A549 (cell line): ENCODE results near the gene EPS15. TPM values are rescaled to one million over a fixed set of nuclear protein-coding genes. Genes with fewer than 3 reads are reported as not detected.

Experiments
- ATAC-seq, 2 experiments: fragments of 200-7000 bp in 1 of 2; fragments of >200 bp in 1 of 2; cut with Nextera tagmentation in 1 of 2; cut with Tn5 transposase in 1 of 2; 3 replicates each; pipeline versions ENCODE4 v1.8.0 to v1.9.1; 2018 to 2020; ENCODE audit warnings: mild to moderate bottlenecking in 1 of 2, moderate library complexity in 1 of 2
- CTCF ChIA-PET: fragments of 300-600 bp; sonication (Branson Sonifier 250); formaldehyde crosslinking; extraction: SDS; loops from one replicate; lab custom pipeline; 2021; ENCODE audit warnings: antibody characterized with exemption, inconsistent platforms; lab: Yijun Ruan, JAX
- POLR2A ChIA-PET: fragments of 350-600 bp; formaldehyde crosslinking; extraction: SDS; loops from one replicate; lab custom pipeline; 2021; ENCODE audit warnings: antibody characterized with exemption, inconsistent platforms; lab: Yijun Ruan, JAX
- DNase-seq, 2 experiments: peaks; one replicate each; pipeline versions ENCODE4 v3.0.0 to v3.0.0-alpha.2; 2011 to 2016; ENCODE audit warnings: low read depth in 1 of 2, low spot score in 1 of 2
- FAIRE-seq: peaks from 2 replicates; lab custom pipeline; 2011; peaks lifted over from hg19 to GRCh38; lab: Jason Lieb, UNC
- H3K27ac ChIP-seq, 2 experiments: fragments of >200 bp; sonication (Bioruptor Twin); formaldehyde crosslinking; 3 replicates each; pipeline ENCODE4 v1.5.1; 2016 to 2017
- H3K4me1 ChIP-seq: fragments of >200 bp; sonication (Bioruptor Twin); formaldehyde crosslinking; 3 replicates; pipeline ENCODE4 v1.6.1; 2016
- H3K4me2 ChIP-seq: fragments of >200 bp; sonication (Bioruptor Twin); formaldehyde crosslinking; 3 replicates; pipeline ENCODE4 v1.6.1; 2016
- H3K4me3 ChIP-seq: fragments of >200 bp; sonication (Bioruptor Twin); formaldehyde crosslinking; 3 replicates; pipeline ENCODE4 v1.5.1; 2016
- H3K9me3 ChIP-seq: fragments of >200 bp; sonication (Bioruptor Twin); formaldehyde crosslinking; 3 replicates; pipeline ENCODE4 v1.6.1; 2016
- CBX8 ChIP-seq: fragments of 200-600 bp; sonication (generic); IDR thresholded peaks from 2 replicates; pipeline ENCODE4 v1.6.1; 2016
- EHF ChIP-seq: fragments of 250-450 bp; sonication (Bioruptor Pico); IDR thresholded peaks from 2 replicates; pipeline ENCODE4 v1.5.0; 2020; ENCODE audit warnings: mild to moderate bottlenecking
- EHMT2 ChIP-seq: fragments of 200-600 bp; sonication (generic); IDR thresholded peaks from 2 replicates; pipeline ENCODE4 v1.6.1; 2016; ENCODE audit warnings: antibody characterized with exemption, low read depth, mild to moderate bottlenecking, moderate library complexity
- FOSB ChIP-seq: fragments of 250-450 bp; sonication (Bioruptor Pico); IDR thresholded peaks from 2 replicates; pipeline ENCODE4 v1.5.0; 2020; ENCODE audit warnings: mild to moderate bottlenecking, moderate library complexity
- FOSL2 ChIP-seq, 2 experiments: fragments of 450-650 bp in 1 of 2; fragments of >200 bp in 1 of 2; sonication (Bioruptor Twin) in 1 of 2; formaldehyde crosslinking; IDR thresholded peaks; 2 replicates each; pipeline versions ENCODE4 v1.5.0 to v1.6.1; 2016 to 2020; ENCODE audit warnings: mild to moderate bottlenecking in 1 of 2, moderate library complexity in 1 of 2
- HDAC2 ChIP-seq: fragments of 200-600 bp; sonication (generic); IDR thresholded peaks from 2 replicates; pipeline ENCODE4 v1.6.1; 2016
- HES2 ChIP-seq: fragments of >200 bp; sonication (Bioruptor Twin); formaldehyde crosslinking; IDR thresholded peaks from 2 replicates; pipeline ENCODE4 v1.6.1; 2016
- HOXB5 ChIP-seq: fragments of 250-450 bp; sonication (Bioruptor Pico); IDR thresholded peaks from 2 replicates; pipeline ENCODE4 v1.5.0; 2020; ENCODE audit warnings: mild to moderate bottlenecking, moderate library complexity
- JUN ChIP-seq, 2 experiments: fragments of >200 bp; sonication (Bioruptor Twin); formaldehyde crosslinking; IDR thresholded peaks; 2 replicates in 1 of 2; 3 replicates in 1 of 2; pipeline ENCODE4 v1.6.1; 2016 to 2017
- MAX ChIP-seq: IDR thresholded peaks from 2 replicates; pipeline ENCODE4 v1.6.1; 2012
- MYC ChIP-seq: IDR thresholded peaks from 2 replicates; pipeline ENCODE4 v1.6.1; 2012; ENCODE audit warnings: mild to moderate bottlenecking, inconsistent platforms, low read length, improper control_type of control experiment, borderline replicate concordance
- NFE2L2 ChIP-seq: fragments of 150-350 bp; conservative IDR thresholded peaks from 2 replicates; pipeline ENCODE4 v1.6.1; 2014; ENCODE audit warnings: low read length
- RNF2 ChIP-seq: fragments of 200-600 bp; sonication (generic); IDR thresholded peaks from 2 replicates; pipeline ENCODE4 v1.6.1; 2016; ENCODE audit warnings: low read depth, mild to moderate bottlenecking, antibody characterized with exemption, moderate library complexity, borderline replicate concordance
- ZFP36 ChIP-seq: fragments of 450-650 bp; IDR thresholded peaks from 2 replicates; pipeline ENCODE4 v1.6.1; 2014; ENCODE audit warnings: borderline replicate concordance; ENCODE audit not compliant: partially characterized antibody
- ZNF302 ChIP-seq: fragments of 250-450 bp; sonication (Bioruptor Pico); IDR thresholded peaks from 2 replicates; pipeline ENCODE4 v1.9.0; 2021; ENCODE audit warnings: inconsistent platforms, mild to moderate bottlenecking, moderate library complexity
- WGBS: methylation state at CpG from one replicate; pipeline ENCODE4 v1.1.6; 2017; ENCODE audit errors: missing lambda C conversion rate; 5-methylcytosine and 5-hydroxymethylcytosine counted together
- polyA plus RNA-seq, 4 experiments: library from polyadenylated mRNA; depleted of rRNA in 3 of 4; stranded (reverse); fragments of >200 nt; fragmentation: RNase III in 1 of 4; extraction: RNeasy Plus Mini Kit Qiagen cat#74134 plus additional on column Dnase treatment in 1 of 4; gene quantifications; 2 replicates in 3 of 4; 3 replicates in 1 of 4; pipeline ENCODE4 v1.2.3, GENCODE V29; 2011 to 2017
- TF ChIP-seq, protein P1 (sequence below): fragments of >200 bp; sonication (Bioruptor Twin); formaldehyde crosslinking; IDR thresholded peaks from 3 replicates; pipeline ENCODE4 v1.5.1; 2016
- TF ChIP-seq, protein P2 (sequence below): fragments of 200-600 bp; sonication (generic); IDR thresholded peaks from 2 replicates; pipeline ENCODE4 v1.6.1; 2016; ENCODE audit warnings: antibody characterized with exemption, mild to moderate bottlenecking, moderate library complexity
- TF ChIP-seq, protein P3 (sequence below): IDR thresholded peaks from 2 replicates; pipeline ENCODE4 v1.6.1; 2012
- TF ChIP-seq, protein P4 (sequence below): fragments of 150-350 bp; IDR thresholded peaks from 2 replicates; pipeline ENCODE4 v1.6.1; 2014; ENCODE audit warnings: low read depth, mild to moderate bottlenecking, low read length

The EPS15 gene
- polyA plus RNA-seq, 2 of the 4 experiments (the other 2 are of a cell fraction) = 10.9 to 35.4 TPM

GRCh38 chr1:51417496-51418383, 101.3 kb downstream of the EPS15 start (continued):
- TF ChIP-seq, protein P1, sequence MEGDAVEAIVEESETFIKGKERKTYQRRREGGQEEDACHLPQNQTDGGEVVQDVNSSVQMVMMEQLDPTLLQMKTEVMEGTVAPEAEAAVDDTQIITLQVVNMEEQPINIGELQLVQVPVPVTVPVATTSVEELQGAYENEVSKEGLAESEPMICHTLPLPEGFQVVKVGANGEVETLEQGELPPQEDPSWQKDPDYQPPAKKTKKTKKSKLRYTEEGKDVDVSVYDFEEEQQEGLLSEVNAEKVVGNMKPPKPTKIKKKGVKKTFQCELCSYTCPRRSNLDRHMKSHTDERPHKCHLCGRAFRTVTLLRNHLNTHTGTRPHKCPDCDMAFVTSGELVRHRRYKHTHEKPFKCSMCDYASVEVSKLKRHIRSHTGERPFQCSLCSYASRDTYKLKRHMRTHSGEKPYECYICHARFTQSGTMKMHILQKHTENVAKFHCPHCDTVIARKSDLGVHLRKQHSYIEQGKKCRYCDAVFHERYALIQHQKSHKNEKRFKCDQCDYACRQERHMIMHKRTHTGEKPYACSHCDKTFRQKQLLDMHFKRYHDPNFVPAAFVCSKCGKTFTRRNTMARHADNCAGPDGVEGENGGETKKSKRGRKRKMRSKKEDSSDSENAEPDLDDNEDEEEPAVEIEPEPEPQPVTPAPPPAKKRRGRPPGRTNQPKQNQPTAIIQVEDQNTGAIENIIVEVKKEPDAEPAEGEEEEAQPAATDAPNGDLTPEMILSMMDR = no peak
- TF ChIP-seq HDAC2 (no peak), MYC (no peak)

DNA sequence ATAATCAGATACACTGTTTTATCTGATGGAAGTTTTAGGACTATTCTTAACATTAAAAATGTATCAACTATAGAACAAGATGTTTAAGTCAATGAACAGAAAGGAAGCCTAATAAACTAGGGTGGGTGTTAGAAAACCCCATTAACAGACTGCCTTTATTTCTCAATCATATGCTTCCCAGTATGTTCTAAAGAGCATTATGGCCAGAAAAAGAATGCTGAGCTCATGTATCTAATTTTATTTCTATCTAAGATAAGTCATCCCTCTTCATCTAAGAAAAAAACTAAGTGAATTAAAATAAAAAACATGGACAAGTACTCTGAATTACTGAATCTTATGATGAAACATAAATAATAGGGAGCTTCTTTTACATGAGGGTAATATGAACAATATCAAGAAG, 102.2 kb downstream of the EPS15 start:
- POLR2A ChIA-PET = no interaction called here

DNA sequence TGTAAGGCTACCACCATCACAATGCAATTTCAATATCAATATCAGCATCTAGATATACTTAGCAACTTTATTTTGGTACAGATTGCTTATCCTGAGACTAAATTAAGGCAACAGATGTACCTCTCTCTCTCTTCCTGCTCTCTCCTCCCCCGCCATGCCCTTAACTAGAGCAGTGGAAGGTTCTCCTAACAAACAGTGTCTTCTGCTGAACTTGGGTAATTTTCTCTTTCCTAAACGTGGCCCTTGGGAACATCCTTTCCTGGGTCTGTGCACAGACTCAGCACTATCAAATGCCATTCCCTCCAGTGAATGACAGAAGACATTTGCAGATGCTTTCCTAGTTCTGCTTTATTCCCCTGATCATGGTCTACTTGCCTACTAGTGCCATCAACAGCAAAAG, 103.1 kb downstream of the EPS15 start:
- FAIRE-seq (no peak), DNase-seq (no peak), ATAC-seq (no peak)
- WGBS = 89% methylated on average over 2 of the region's 2 CpGs
- Histone ChIP-seq H3K4me1 (peaks cover 4% of the 10 kb centered on the region; the same call in 1 of the 3 replicates), H3K27ac (no peak overlapping the region), H3K4me2 (no peak overlapping the region), H3K4me3 (no peak overlapping the region), H3K9me3 (no peaks in the 10 kb centered on the region)
- ChIA-PET POLR2A (no interaction called here), CTCF (no interaction called here)
- TF ChIP-seq, protein P2, sequence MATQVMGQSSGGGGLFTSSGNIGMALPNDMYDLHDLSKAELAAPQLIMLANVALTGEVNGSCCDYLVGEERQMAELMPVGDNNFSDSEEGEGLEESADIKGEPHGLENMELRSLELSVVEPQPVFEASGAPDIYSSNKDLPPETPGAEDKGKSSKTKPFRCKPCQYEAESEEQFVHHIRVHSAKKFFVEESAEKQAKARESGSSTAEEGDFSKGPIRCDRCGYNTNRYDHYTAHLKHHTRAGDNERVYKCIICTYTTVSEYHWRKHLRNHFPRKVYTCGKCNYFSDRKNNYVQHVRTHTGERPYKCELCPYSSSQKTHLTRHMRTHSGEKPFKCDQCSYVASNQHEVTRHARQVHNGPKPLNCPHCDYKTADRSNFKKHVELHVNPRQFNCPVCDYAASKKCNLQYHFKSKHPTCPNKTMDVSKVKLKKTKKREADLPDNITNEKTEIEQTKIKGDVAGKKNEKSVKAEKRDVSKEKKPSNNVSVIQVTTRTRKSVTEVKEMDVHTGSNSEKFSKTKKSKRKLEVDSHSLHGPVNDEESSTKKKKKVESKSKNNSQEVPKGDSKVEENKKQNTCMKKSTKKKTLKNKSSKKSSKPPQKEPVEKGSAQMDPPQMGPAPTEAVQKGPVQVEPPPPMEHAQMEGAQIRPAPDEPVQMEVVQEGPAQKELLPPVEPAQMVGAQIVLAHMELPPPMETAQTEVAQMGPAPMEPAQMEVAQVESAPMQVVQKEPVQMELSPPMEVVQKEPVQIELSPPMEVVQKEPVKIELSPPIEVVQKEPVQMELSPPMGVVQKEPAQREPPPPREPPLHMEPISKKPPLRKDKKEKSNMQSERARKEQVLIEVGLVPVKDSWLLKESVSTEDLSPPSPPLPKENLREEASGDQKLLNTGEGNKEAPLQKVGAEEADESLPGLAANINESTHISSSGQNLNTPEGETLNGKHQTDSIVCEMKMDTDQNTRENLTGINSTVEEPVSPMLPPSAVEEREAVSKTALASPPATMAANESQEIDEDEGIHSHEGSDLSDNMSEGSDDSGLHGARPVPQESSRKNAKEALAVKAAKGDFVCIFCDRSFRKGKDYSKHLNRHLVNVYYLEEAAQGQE = no peak
- no peak for TF ChIP-seq MAX
- TF ChIP-seq RNF2 = no peak
- TF ChIP-seq ZNF302 (CRISPR knock-in tag) = no peak
- TF ChIP-seq, protein P3, sequence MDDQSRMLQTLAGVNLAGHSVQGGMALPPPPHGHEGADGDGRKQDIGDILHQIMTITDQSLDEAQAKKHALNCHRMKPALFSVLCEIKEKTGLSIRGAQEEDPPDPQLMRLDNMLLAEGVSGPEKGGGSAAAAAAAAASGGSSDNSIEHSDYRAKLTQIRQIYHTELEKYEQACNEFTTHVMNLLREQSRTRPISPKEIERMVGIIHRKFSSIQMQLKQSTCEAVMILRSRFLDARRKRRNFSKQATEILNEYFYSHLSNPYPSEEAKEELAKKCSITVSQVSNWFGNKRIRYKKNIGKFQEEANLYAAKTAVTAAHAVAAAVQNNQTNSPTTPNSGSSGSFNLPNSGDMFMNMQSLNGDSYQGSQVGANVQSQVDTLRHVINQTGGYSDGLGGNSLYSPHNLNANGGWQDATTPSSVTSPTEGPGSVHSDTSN = no peak
- TF ChIP-seq ZFP36 = no peak
- TF ChIP-seq CBX8 = no peak
- no peak for TF ChIP-seq HES2
- no peak for TF ChIP-seq FOSL2 (IDR thresholded peaks at IDR 0.05)
- TF ChIP-seq FOSL2 (CRISPR knock-in tag; IDR thresholded peaks at IDR 0.05) = no peak
- TF ChIP-seq HOXB5 = no peak
- no peak for TF ChIP-seq EHF (CRISPR knock-in tag)
- TF ChIP-seq, protein P4, sequence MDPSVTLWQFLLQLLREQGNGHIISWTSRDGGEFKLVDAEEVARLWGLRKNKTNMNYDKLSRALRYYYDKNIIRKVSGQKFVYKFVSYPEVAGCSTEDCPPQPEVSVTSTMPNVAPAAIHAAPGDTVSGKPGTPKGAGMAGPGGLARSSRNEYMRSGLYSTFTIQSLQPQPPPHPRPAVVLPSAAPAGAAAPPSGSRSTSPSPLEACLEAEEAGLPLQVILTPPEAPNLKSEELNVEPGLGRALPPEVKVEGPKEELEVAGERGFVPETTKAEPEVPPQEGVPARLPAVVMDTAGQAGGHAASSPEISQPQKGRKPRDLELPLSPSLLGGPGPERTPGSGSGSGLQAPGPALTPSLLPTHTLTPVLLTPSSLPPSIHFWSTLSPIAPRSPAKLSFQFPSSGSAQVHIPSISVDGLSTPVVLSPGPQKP = no peak
- TF ChIP-seq NFE2L2 = no peak
- TF ChIP-seq EHMT2 = no peak
- no peak for TF ChIP-seq JUN (IDR thresholded peaks at IDR 0.05)

More for the DNA sequence above, 102.2 kb downstream of the EPS15 start:
- TF ChIP-seq, protein P2 = no peak
- TF ChIP-seq MYC = no peak
- no peak for TF ChIP-seq FOSB (CRISPR knock-in tag)
- ATAC-seq (no peak), FAIRE-seq (no peak), DNase-seq (no peak)
- Histone ChIP-seq H3K4me1 (no peaks in the 10 kb centered on the region), H3K9me3 (no peaks in the 10 kb centered on the region), H3K4me2 (no peak overlapping the region), H3K4me3 (no peak overlapping the region), H3K27ac (no peak overlapping the region)
- CTCF ChIA-PET = no interaction called here
